Measurements from ENCODE around the gene DBNDD1.
A peak's percentile ranks its signal among the peaks of the same experiment; 100 is the strongest.

The DBNDD1 gene

GRCh38 chr16:89995475-89996177 lies 23.6 kb downstream of the DBNDD1 start (continued):
- TF ChIP-seq PATZ1 (tag by site-specific recombination; IDR thresholded peaks at IDR 0.05) (0 out of 2 replicates have a peak, but pooled peaks have one; percentile 16), KLF10 (tag by site-specific recombination; IDR thresholded peaks at IDR 0.05) (peak; percentile 39; the same call in 1 of the 2 replicates), ZNF26 (tag by site-specific recombination; IDR thresholded peaks at IDR 0.05) (0 out of 2 replicates have a peak, but pooled peaks have one; percentile 21), SETDB1 (IDR thresholded peaks at IDR 0.05; ENCODE audit: insufficient read length, low read length) (peak; percentile 75), ZBTB8A (tag by site-specific recombination; IDR thresholded peaks at IDR 0.05) (peak; percentile 47; the same call in 1 of the 2 replicates), ZNF391 (tag by site-specific recombination; IDR thresholded peaks at IDR 0.05; ENCODE audit: borderline replicate concordance, low read depth) (0 out of 2 replicates have a peak, but pooled peaks have one; percentile 66), ZBTB10 (tag by site-specific recombination; IDR thresholded peaks at IDR 0.05) (0 out of 2 replicates have a peak, but pooled peaks have one; percentile 50), ZNF169 (tag by site-specific recombination; IDR thresholded peaks at IDR 0.05) (peak; percentile 92), SP7 (tag by site-specific recombination; IDR thresholded peaks at IDR 0.05) (peak; percentile 71), ZNF248 (tag by site-specific recombination; IDR thresholded peaks at IDR 0.05) (0 out of 2 replicates have a peak, but pooled peaks have one; percentile 33), BCL6B (tag by site-specific recombination; IDR thresholded peaks at IDR 0.05) (peak; percentile 37; the same call in 1 of the 2 replicates), ZNF558 (tag by site-specific recombination; IDR thresholded peaks at IDR 0.05) (peak; percentile 59), ZNF280D (tag by site-specific recombination; IDR thresholded peaks at IDR 0.05) (peak; percentile 93), KLF9 (tag by site-specific recombination; IDR thresholded peaks at IDR 0.05; ENCODE audit: low read depth) (0 out of 2 replicates have a peak, but pooled peaks have one; percentile 23), ZNF658 (tag by site-specific recombination; IDR thresholded peaks at IDR 0.05) (peak; percentile 14; the same call in 1 of the 2 replicates), SCRT2 (tag by site-specific recombination; IDR thresholded peaks at IDR 0.05) (peak; percentile 37), ZNF621 (tag by site-specific recombination; IDR thresholded peaks at IDR 0.05) (0 out of 2 replicates have a peak, but pooled peaks have one; percentile 53), ZBTB20 (tag by site-specific recombination; IDR thresholded peaks at IDR 0.05) (peak; percentile 19; the same call in 1 of the 2 replicates), ZXDB (tag by site-specific recombination; IDR thresholded peaks at IDR 0.05) (peak; percentile 64; the same call in 1 of the 2 replicates), ZNF148 (tag by site-specific recombination; IDR thresholded peaks at IDR 0.05; ENCODE audit: borderline replicate concordance) (peak; percentile 80), INSM2 (tag by site-specific recombination; IDR thresholded peaks at IDR 0.05) (0 out of 2 replicates have a peak, but pooled peaks have one; percentile 41)

All from HEK293 (cell line).